K562 (cell line): ENCODE results near the gene AGR2. TPM values are rescaled to one million over a fixed set of nuclear protein-coding genes. Genes with fewer than 3 reads are reported as not detected.

Experiments
- EGR1 ChIP-seq: fragments of 450-650 bp; conservative IDR thresholded peaks from 2 replicates; pipeline ENCODE4 v1.6.1; 2017; ENCODE audit warnings: mild to moderate bottlenecking
- GTF2F1 ChIP-seq: IDR thresholded peaks from 2 replicates; pipeline ENCODE4 v1.6.1; 2011; ENCODE audit warnings: low read depth, low read length, improper control_type of control experiment
- RAD21 ChIP-seq, 2 experiments: fragments of 250-450 bp in 1 of 2; fragments of 450-650 bp in 1 of 2; sonication (Bioruptor Pico) in 1 of 2; formaldehyde crosslinking in 1 of 2; IDR thresholded peaks in 1 of 2; conservative IDR thresholded peaks in 1 of 2; 2 replicates each; pipeline versions ENCODE4 v1.4.0 to v1.8.0; 2020 to 2022; ENCODE audit warnings: mild to moderate bottlenecking in 2 of 2, moderate library complexity in 1 of 2
- TEAD4 ChIP-seq, 2 experiments: sonication (generic) in 1 of 2; formaldehyde crosslinking in 1 of 2; IDR thresholded peaks; 2 replicates each; pipeline versions ENCODE4 v1.6.1 to v1.8.0; 2012 to 2022; ENCODE audit warnings: borderline replicate concordance in 1 of 2, inconsistent platforms in 1 of 2, low read length in 1 of 2, mild to moderate bottlenecking in 1 of 2, missing genetic modification reagents in 1 of 2
- U2AF1 ChIP-seq: fragments of 200-400 bp; formaldehyde crosslinking; optimal IDR thresholded peaks from 2 replicates; pipeline ENCODE3; 2017; ENCODE audit warnings: mild to moderate bottlenecking, low read depth, low read length, moderate library complexity
- polyA plus RNA-seq, 8 experiments: library from polyadenylated mRNA; depleted of rRNA in 4 of 8; stranded (reverse) in 5 of 8; unstranded in 3 of 8; fragments of >200 nt; fragmentation: Nextera tagmentation in 2 of 8; fragmentation: Illumina TruSeq in 1 of 8; extraction: Ambion mirVana in 2 of 8; extraction: Trizol in 1 of 8; gene quantifications; 2 replicates each; pipeline versions ENCODE4 v1.2.1 to v1.2.3, GENCODE V29; 2011 to 2014; ENCODE audit warnings: inconsistent platforms in 1 of 8, missing spikeins in 1 of 8
- total RNA-seq, 7 experiments: library from RNA; depleted of rRNA in 6 of 7; stranded (reverse); fragments of >200 nt in 6 of 7; fragmentation: Illumina TruSeq in 2 of 7; extraction: Trizol in 2 of 7; gene quantifications; 2 replicates each; pipeline versions ENCODE4 v1.2.1 to v1.2.3, GENCODE V29; 2011 to 2021; ENCODE audit warnings: low replicate concordance in 1 of 7
- TF ChIP-seq, protein P1 (sequence below): fragments of 450-650 bp; IDR thresholded peaks from 2 replicates; pipeline ENCODE4 v1.6.1; 2016; ENCODE audit warnings: mild to moderate bottlenecking, moderate library complexity
- TF ChIP-seq, protein P2 (sequence below): fragments of 450-650 bp; IDR thresholded peaks from 2 replicates; pipeline ENCODE4 v1.7.0; 2016; ENCODE audit warnings: borderline replicate concordance
- TF ChIP-seq, protein P3 (sequence below), 2 experiments: IDR thresholded peaks; 2 replicates each; pipeline ENCODE4 v1.6.1; 2012; ENCODE audit warnings: improper control_type of control experiment in 2 of 2, low read depth in 2 of 2, low read length in 2 of 2, borderline replicate concordance in 1 of 2

AGR2 gene
- total and polyA plus RNA-seq, 9 of the 15 experiments (the other 6 are each of a cell fraction or from before 2014, with no cell fraction given), result 0.66 TPM; not detected in 8

DNA sequence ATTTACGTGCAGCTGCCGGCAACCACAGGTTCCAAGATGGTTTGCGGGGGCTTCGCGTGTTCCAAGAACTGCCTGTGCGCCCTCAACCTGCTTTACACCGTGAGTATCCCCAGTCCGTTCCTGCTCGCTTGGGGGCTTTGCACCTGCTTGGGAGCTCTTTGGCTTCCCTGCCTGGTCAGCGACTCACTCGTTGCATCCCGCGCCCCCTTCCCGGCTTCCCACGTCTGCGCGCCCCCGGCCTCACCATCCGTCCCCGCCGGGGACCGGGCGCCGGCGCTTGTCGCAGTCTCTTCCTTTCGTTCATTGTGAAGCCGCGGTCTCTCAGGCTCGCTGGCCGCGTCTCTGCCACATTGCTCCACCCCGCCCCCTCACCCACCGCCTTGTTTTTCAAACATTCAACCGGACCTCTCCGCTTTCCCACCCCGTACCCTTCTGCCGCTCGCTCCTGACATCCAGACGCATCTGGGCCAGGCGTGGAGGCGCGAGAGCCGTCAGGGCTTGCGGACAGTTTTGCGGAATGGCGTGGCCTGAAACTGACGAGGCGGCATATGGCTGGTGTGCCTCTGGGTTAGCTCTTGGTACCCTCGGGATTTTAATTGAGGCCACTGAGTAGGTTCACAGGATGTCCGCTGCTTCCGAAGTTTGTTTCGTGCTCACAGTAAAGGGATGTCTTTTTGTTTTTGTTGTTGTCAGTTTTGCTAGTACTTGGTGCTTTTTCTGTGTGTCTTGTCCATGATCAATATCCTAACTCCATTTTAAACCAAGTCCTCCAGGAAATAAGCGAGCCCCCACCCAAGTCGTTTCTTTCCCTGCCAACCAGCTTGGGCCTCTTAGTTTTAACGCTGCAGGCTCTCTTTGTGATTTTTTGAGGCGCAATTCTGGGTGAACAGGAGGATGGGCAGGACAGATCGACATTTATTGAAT, 50.6 kb downstream of the AGR2 start (continued):
- TF ChIP-seq, protein P1, sequence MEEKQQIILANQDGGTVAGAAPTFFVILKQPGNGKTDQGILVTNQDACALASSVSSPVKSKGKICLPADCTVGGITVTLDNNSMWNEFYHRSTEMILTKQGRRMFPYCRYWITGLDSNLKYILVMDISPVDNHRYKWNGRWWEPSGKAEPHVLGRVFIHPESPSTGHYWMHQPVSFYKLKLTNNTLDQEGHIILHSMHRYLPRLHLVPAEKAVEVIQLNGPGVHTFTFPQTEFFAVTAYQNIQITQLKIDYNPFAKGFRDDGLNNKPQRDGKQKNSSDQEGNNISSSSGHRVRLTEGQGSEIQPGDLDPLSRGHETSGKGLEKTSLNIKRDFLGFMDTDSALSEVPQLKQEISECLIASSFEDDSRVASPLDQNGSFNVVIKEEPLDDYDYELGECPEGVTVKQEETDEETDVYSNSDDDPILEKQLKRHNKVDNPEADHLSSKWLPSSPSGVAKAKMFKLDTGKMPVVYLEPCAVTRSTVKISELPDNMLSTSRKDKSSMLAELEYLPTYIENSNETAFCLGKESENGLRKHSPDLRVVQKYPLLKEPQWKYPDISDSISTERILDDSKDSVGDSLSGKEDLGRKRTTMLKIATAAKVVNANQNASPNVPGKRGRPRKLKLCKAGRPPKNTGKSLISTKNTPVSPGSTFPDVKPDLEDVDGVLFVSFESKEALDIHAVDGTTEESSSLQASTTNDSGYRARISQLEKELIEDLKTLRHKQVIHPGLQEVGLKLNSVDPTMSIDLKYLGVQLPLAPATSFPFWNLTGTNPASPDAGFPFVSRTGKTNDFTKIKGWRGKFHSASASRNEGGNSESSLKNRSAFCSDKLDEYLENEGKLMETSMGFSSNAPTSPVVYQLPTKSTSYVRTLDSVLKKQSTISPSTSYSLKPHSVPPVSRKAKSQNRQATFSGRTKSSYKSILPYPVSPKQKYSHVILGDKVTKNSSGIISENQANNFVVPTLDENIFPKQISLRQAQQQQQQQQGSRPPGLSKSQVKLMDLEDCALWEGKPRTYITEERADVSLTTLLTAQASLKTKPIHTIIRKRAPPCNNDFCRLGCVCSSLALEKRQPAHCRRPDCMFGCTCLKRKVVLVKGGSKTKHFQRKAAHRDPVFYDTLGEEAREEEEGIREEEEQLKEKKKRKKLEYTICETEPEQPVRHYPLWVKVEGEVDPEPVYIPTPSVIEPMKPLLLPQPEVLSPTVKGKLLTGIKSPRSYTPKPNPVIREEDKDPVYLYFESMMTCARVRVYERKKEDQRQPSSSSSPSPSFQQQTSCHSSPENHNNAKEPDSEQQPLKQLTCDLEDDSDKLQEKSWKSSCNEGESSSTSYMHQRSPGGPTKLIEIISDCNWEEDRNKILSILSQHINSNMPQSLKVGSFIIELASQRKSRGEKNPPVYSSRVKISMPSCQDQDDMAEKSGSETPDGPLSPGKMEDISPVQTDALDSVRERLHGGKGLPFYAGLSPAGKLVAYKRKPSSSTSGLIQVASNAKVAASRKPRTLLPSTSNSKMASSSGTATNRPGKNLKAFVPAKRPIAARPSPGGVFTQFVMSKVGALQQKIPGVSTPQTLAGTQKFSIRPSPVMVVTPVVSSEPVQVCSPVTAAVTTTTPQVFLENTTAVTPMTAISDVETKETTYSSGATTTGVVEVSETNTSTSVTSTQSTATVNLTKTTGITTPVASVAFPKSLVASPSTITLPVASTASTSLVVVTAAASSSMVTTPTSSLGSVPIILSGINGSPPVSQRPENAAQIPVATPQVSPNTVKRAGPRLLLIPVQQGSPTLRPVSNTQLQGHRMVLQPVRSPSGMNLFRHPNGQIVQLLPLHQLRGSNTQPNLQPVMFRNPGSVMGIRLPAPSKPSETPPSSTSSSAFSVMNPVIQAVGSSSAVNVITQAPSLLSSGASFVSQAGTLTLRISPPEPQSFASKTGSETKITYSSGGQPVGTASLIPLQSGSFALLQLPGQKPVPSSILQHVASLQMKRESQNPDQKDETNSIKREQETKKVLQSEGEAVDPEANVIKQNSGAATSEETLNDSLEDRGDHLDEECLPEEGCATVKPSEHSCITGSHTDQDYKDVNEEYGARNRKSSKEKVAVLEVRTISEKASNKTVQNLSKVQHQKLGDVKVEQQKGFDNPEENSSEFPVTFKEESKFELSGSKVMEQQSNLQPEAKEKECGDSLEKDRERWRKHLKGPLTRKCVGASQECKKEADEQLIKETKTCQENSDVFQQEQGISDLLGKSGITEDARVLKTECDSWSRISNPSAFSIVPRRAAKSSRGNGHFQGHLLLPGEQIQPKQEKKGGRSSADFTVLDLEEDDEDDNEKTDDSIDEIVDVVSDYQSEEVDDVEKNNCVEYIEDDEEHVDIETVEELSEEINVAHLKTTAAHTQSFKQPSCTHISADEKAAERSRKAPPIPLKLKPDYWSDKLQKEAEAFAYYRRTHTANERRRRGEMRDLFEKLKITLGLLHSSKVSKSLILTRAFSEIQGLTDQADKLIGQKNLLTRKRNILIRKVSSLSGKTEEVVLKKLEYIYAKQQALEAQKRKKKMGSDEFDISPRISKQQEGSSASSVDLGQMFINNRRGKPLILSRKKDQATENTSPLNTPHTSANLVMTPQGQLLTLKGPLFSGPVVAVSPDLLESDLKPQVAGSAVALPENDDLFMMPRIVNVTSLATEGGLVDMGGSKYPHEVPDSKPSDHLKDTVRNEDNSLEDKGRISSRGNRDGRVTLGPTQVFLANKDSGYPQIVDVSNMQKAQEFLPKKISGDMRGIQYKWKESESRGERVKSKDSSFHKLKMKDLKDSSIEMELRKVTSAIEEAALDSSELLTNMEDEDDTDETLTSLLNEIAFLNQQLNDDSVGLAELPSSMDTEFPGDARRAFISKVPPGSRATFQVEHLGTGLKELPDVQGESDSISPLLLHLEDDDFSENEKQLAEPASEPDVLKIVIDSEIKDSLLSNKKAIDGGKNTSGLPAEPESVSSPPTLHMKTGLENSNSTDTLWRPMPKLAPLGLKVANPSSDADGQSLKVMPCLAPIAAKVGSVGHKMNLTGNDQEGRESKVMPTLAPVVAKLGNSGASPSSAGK, result peak; percentile 73
- TF ChIP-seq GTF2F1 (no peak), RAD21 (CRISPR knock-in tag; conservative IDR thresholded peaks at IDR 0.05 in 1 of 2, IDR thresholded peaks at IDR 0.05 in 1 of 2) (no peak), U2AF1 (no peak), EGR1 (peak; percentile 74), TEAD4 (IDR thresholded peaks at IDR 0.05; ENCODE audit: low read length) (no peak), TEAD4 (CRISPR knock-in tag; IDR thresholded peaks at IDR 0.05; ENCODE audit: borderline replicate concordance) (no peak)
- TF ChIP-seq, protein P2, sequence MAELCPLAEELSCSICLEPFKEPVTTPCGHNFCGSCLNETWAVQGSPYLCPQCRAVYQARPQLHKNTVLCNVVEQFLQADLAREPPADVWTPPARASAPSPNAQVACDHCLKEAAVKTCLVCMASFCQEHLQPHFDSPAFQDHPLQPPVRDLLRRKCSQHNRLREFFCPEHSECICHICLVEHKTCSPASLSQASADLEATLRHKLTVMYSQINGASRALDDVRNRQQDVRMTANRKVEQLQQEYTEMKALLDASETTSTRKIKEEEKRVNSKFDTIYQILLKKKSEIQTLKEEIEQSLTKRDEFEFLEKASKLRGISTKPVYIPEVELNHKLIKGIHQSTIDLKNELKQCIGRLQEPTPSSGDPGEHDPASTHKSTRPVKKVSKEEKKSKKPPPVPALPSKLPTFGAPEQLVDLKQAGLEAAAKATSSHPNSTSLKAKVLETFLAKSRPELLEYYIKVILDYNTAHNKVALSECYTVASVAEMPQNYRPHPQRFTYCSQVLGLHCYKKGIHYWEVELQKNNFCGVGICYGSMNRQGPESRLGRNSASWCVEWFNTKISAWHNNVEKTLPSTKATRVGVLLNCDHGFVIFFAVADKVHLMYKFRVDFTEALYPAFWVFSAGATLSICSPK, result no peak
- TF ChIP-seq, protein P3, sequence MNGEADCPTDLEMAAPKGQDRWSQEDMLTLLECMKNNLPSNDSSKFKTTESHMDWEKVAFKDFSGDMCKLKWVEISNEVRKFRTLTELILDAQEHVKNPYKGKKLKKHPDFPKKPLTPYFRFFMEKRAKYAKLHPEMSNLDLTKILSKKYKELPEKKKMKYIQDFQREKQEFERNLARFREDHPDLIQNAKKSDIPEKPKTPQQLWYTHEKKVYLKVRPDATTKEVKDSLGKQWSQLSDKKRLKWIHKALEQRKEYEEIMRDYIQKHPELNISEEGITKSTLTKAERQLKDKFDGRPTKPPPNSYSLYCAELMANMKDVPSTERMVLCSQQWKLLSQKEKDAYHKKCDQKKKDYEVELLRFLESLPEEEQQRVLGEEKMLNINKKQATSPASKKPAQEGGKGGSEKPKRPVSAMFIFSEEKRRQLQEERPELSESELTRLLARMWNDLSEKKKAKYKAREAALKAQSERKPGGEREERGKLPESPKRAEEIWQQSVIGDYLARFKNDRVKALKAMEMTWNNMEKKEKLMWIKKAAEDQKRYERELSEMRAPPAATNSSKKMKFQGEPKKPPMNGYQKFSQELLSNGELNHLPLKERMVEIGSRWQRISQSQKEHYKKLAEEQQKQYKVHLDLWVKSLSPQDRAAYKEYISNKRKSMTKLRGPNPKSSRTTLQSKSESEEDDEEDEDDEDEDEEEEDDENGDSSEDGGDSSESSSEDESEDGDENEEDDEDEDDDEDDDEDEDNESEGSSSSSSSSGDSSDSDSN (IDR thresholded peaks at IDR 0.05; ENCODE audit: borderline replicate concordance in 1 of 2, low read depth in 2 of 2, low read length in 2 of 2), result peak in 1 of 2 experiments; percentile 59; a peak in 1 of 4 replicates
